Type B pancreatic cell (in vitro differentiated cells): ENCODE measurements around the gene SYNPR. TPM values are rescaled to one million over a fixed set of nuclear protein-coding genes. Genes with fewer than 3 reads are reported as not detected.

Source experiments
- DNase-seq: peaks from one replicate; pipeline ENCODE4 v3.0.0; 2021; ENCODE audit warnings: mixed read lengths; ENCODE audit not compliant: unreplicated experiment; ENCODE audit errors: extremely low spot score
- H3K27ac Mint-ChIP-seq: 2 replicates; pipeline ENCODE4 v1.8.0; 2021; ENCODE audit warnings: mild to moderate bottlenecking, mixed read lengths
- H3K27me3 Mint-ChIP-seq: 2 replicates; pipeline ENCODE4 v1.8.0; 2021; ENCODE audit warnings: mixed read lengths
- H3K36me3 Mint-ChIP-seq: 2 replicates; pipeline ENCODE4 v1.8.0; 2021; ENCODE audit warnings: mixed read lengths
- H3K4me1 Mint-ChIP-seq: one replicate; pipeline ENCODE4 v1.8.0; 2021; ENCODE audit warnings: mixed read lengths; ENCODE audit not compliant: unreplicated experiment
- H3K4me3 Mint-ChIP-seq: 2 replicates; pipeline ENCODE4 v1.8.0; 2021; ENCODE audit warnings: mild to moderate bottlenecking, mixed read lengths
- H3K9me3 Mint-ChIP-seq: 2 replicates; pipeline ENCODE4 v1.8.0; 2021; ENCODE audit warnings: mixed read lengths
- total RNA-seq: library from RNA; stranded (reverse); gene quantifications from 2 replicates; pipeline ENCODE4 v1.2.1, GENCODE V29; 2021; ENCODE audit warnings: low replicate concordance
- TF ChIP-seq, protein P1 (sequence below): fragments of 200-600 bp; sonication (generic); conservative IDR thresholded peaks from 2 replicates; pipeline ENCODE4 v1.5.0; 2021; ENCODE audit warnings: antibody characterized with exemption, mild to moderate bottlenecking

SYNPR gene
- total RNA-seq, 1 donor from 2014 or later: 2.3 TPM

DNA sequence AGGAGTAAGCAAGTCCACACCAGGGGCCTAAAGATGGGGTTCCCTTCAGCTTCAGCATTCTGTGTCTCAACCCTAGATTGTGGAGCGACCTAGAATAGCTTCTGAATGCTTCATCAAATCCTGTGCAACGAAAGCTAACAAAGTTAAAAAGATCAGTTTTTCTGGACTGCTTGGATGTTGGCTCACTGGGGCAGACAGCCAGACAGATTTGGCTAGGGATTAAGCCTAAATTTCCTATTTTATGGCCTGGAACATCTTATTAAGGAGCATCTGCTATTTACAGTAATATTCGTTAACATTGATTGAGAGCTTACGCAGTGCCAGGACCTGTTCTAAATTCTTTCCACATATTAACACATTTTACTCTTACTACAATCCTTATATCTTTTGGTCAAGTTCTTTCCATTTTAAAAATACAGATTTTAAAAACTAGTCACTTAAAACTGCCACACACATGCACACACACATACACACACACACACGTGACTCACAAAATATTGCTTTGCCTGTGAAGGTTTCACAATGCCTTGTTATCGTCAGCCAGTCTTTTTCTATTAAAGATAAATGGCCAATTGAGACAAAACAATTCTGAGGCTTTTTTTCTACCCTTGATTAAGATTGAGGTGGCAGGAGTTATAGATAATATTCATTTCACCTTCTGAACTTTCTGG is 201.0 kb downstream of the SYNPR start:
- Mint-ChIP-seq H3K27ac (no peak overlapping the region), H3K27me3 (peaks cover 13% of the 10 kb centered on the region), H3K9me3 (peaks cover 5% of the 10 kb centered on the region), H3K4me1 (peaks cover 7% of the 10 kb centered on the region), H3K36me3 (no peaks in the 10 kb centered on the region), H3K4me3 (no peak overlapping the region)
- DNase-seq: no peak
- TF ChIP-seq, protein P1, sequence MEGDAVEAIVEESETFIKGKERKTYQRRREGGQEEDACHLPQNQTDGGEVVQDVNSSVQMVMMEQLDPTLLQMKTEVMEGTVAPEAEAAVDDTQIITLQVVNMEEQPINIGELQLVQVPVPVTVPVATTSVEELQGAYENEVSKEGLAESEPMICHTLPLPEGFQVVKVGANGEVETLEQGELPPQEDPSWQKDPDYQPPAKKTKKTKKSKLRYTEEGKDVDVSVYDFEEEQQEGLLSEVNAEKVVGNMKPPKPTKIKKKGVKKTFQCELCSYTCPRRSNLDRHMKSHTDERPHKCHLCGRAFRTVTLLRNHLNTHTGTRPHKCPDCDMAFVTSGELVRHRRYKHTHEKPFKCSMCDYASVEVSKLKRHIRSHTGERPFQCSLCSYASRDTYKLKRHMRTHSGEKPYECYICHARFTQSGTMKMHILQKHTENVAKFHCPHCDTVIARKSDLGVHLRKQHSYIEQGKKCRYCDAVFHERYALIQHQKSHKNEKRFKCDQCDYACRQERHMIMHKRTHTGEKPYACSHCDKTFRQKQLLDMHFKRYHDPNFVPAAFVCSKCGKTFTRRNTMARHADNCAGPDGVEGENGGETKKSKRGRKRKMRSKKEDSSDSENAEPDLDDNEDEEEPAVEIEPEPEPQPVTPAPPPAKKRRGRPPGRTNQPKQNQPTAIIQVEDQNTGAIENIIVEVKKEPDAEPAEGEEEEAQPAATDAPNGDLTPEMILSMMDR: no peak

DNA sequence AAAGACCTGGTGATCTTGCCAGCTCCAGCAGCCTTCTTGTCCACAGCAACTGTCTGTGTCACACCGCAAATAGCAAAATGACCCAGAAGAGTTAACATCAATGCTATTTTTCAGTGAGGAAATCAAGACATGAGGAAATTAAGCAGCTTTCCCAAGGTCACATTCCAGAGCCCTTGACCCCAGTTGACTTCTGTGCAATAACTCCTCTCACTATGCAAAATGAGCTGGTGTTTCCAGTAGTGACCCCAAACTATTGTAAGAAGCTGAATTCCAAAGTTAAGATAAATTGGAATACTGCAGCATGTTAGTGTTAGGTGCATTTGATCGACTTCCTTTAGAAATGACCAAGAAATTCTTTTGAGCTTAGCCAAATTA is 201.5 kb downstream of the SYNPR start:
- H3K4me3 Mint-ChIP-seq: no peak overlapping the region
- no peaks in the 10 kb centered on the region for H3K36me3 Mint-ChIP-seq
- peaks cover 7% of the 10 kb centered on the region for H3K4me1 Mint-ChIP-seq
- TF ChIP-seq, protein P1: no peak
- H3K27me3 Mint-ChIP-seq: peaks cover 13% of the 10 kb centered on the region
- no peak overlapping the region for H3K27ac Mint-ChIP-seq
- peaks cover 5% of the 10 kb centered on the region for H3K9me3 Mint-ChIP-seq
- DNase-seq: no peak

- no peaks in the 10 kb centered on the region for H3K36me3 Mint-ChIP-seq
- H3K27me3 Mint-ChIP-seq: peaks cover 4% of the 10 kb centered on the region
- TF ChIP-seq, protein P1: no peak
- H3K4me3 Mint-ChIP-seq: no peak overlapping the region
- DNase-seq: no peak
- H3K4me1 Mint-ChIP-seq: peaks cover 7% of the 10 kb centered on the region
- H3K9me3 Mint-ChIP-seq: peaks cover 5% of the 10 kb centered on the region
- H3K27ac Mint-ChIP-seq: no peak overlapping the region
These were observed 203.5 kb downstream of the SYNPR start for GRCh38 chr3:63481627-63482026.

DNA sequence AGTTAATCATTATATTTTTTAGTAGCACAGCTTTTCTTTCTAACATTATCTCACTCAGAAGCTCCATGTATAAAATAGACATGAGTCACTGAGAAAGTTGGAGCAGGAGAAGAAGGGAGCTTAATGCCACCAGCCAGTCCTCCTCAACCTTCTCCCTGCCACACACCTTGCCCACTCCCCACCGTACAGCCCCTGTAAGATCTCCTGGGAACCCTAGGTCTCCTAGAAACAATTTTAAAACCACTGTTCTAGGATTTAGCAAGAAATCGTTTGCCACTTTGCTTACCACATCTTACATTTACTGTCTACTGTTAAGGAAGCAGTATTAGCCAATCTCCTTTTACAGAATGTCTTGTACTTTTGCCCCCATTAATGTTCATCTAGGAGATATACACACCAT is 204.2 kb downstream of the SYNPR start:
- Mint-ChIP-seq H3K36me3 (no peaks in the 10 kb centered on the region), H3K27ac (no peak overlapping the region), H3K4me3 (no peak overlapping the region), H3K27me3 (peaks cover 4% of the 10 kb centered on the region), H3K4me1 (peaks cover 7% of the 10 kb centered on the region), H3K9me3 (peaks cover 5% of the 10 kb centered on the region)
- no peak for DNase-seq
- TF ChIP-seq, protein P1: no peak

- H3K36me3 Mint-ChIP-seq: no peaks in the 10 kb centered on the region
- TF ChIP-seq, protein P1: no peak
- no peaks in the 10 kb centered on the region for H3K9me3 Mint-ChIP-seq
- H3K27me3 Mint-ChIP-seq: no peaks in the 10 kb centered on the region
- H3K4me1 Mint-ChIP-seq: no peaks in the 10 kb centered on the region
- no peak overlapping the region for H3K27ac Mint-ChIP-seq
- no peak overlapping the region for H3K4me3 Mint-ChIP-seq
- no peak for DNase-seq
These were observed 214.4 kb downstream of the SYNPR start for GRCh38 chr3:63492464-63492863.

- Mint-ChIP-seq H3K4me3 (no peak overlapping the region), H3K27me3 (no peaks in the 10 kb centered on the region), H3K36me3 (no peaks in the 10 kb centered on the region), H3K9me3 (no peaks in the 10 kb centered on the region), H3K27ac (no peak overlapping the region), H3K4me1 (no peaks in the 10 kb centered on the region)
- TF ChIP-seq, protein P1: no peak
- no peak for DNase-seq
These were observed 215.0 kb downstream of the SYNPR start for GRCh38 chr3:63493101-63493500.
